Lung (tissue), 12 donors: ENCODE data around the gene GALNT2. TPM values are rescaled to one million over a fixed set of nuclear protein-coding genes. Genes with fewer than 3 reads are reported as not detected.

Source experiments
- ATAC-seq: fragments of 200-7000 bp; cut with Tn5 transposase; one replicate; pipeline ENCODE4 v1.9.1; 2020; ENCODE audit warnings: moderate number of reproducible peaks; ENCODE audit not compliant: insufficient read depth, low FRiP score
- DNase-seq, 3 donors: peaks; one replicate each; pipeline ENCODE4 v3.0.0-alpha.2; 2013 to 2017
- H3K27ac ChIP-seq, 2 donors: one replicate each; pipeline ENCODE4 v1.5.1; 2013; ENCODE audit warnings: mild to moderate bottlenecking in 2 of 2, moderate library complexity in 2 of 2, control low read depth in 1 of 2, inconsistent platforms in 1 of 2, low read depth in 1 of 2, low read length in 1 of 2
- H3K27me3 ChIP-seq, 3 donors: one replicate each; pipeline ENCODE4 v1.5.1; 2013; ENCODE audit warnings: low read length in 2 of 3; ENCODE audit not compliant: control insufficient read depth in 3 of 3, insufficient read depth in 3 of 3
- H3K36me3 ChIP-seq, 4 donors: one replicate each; pipeline ENCODE4 v1.5.1; 2013; ENCODE audit warnings: low read length in 4 of 4, mild to moderate bottlenecking in 1 of 4, moderate library complexity in 1 of 4; ENCODE audit not compliant: control insufficient read depth in 4 of 4, insufficient read depth in 4 of 4
- H3K4me1 ChIP-seq, 5 donors: one replicate each; pipeline ENCODE4 v1.5.1; 2013; ENCODE audit warnings: low read length in 5 of 5, mild to moderate bottlenecking in 2 of 5, moderate library complexity in 1 of 5; ENCODE audit not compliant: control insufficient read depth in 5 of 5, insufficient read depth in 5 of 5
- H3K4me3 ChIP-seq: one replicate; pipeline ENCODE4 v1.5.1; 2013; ENCODE audit warnings: mild to moderate bottlenecking, control low read depth, moderate library complexity
- H3K9ac ChIP-seq, 2 donors: one replicate each; pipeline ENCODE4 v1.5.1; 2013; ENCODE audit warnings: low read length in 2 of 2, control low read depth in 1 of 2; ENCODE audit not compliant: insufficient read depth in 1 of 2
- H3K9me3 ChIP-seq, 4 donors: one replicate each; pipeline ENCODE4 v1.5.1; 2013; ENCODE audit warnings: low read length in 3 of 4, mild to moderate bottlenecking in 1 of 4, moderate library complexity in 1 of 4; ENCODE audit not compliant: control insufficient read depth in 4 of 4, insufficient read depth in 3 of 4
- WGBS, 2 donors: extraction: QIAGEN DNeasy Blood & Tissue Kit; methylation state at CpG; one replicate each; pipeline ENCODE4 v1.1.7; 2013; 5-methylcytosine and 5-hydroxymethylcytosine counted together
- polyA plus RNA-seq, 2 donors: library from polyadenylated mRNA; stranded (reverse); fragments of 200-250 nt; gene quantifications; one replicate each; pipeline ENCODE4 v1.2.1, GENCODE V29; 2013
- total RNA-seq, 2 donors: library from RNA; depleted of rRNA in 1 of 2; stranded (reverse); fragments of >200 nt in 1 of 2; gene quantifications; one replicate each; pipeline ENCODE4 v1.2.1, GENCODE V29; 2014 to 2021
- TF ChIP-seq, protein P1 (sequence below): IDR thresholded peaks from 2 replicates; pipeline ENCODE4 v1.5.1; 2012; ENCODE audit warnings: mild to moderate bottlenecking; ENCODE audit errors: control extremely low read depth, extremely low read depth
- donor health status: control.
- donor health status: control.
- donor health status: Bipolar disorder and iron deficiency.
- donor health status: healthy.
- donor health status: DM: yes; HTN: yes; CAD: no.

The GALNT2 gene
- total and polyA plus RNA-seq, 4 donors = 23.1 to 101 (median 58.9) TPM

DNA sequence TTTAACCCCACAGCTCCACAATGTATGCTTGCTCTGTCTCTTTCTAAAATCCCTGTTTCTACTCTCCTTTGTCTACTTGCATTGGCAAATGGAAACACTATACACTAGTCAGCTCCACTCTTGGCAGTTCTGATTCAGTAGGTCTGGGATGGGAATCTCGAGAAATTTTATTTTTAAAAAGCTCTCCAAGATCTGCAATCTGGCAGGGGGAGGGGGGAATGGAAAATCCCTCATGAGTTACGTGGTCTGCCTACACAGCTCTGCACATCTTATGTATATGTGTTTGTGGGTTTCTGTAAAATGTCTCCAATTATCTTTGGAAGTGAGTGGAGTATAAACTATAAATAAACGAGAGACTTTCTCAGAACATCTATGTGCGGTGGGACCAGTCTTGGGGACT is 9.9 kb upstream of the GALNT2 start:
- no peak for DNase-seq
- Histone ChIP-seq H3K9me3 (peaks cover 0 to 4% (median under 1%) of the 10 kb centered on the region in 4 donors), H3K27ac (no peak overlapping the region), H3K27me3 (peaks cover 0 to 3% (median 0%) of the 10 kb centered on the region in 3 donors), H3K4me1 (no peaks in the 10 kb centered on the region), H3K4me3 (no peak overlapping the region), H3K36me3 (no peaks in the 10 kb centered on the region), H3K9ac (no peak overlapping the region)
- WGBS, 2 donors = 82 to 95% methylated on average over 4 of the region's 4 CpGs
- no peak for ATAC-seq
- TF ChIP-seq, protein P1, sequence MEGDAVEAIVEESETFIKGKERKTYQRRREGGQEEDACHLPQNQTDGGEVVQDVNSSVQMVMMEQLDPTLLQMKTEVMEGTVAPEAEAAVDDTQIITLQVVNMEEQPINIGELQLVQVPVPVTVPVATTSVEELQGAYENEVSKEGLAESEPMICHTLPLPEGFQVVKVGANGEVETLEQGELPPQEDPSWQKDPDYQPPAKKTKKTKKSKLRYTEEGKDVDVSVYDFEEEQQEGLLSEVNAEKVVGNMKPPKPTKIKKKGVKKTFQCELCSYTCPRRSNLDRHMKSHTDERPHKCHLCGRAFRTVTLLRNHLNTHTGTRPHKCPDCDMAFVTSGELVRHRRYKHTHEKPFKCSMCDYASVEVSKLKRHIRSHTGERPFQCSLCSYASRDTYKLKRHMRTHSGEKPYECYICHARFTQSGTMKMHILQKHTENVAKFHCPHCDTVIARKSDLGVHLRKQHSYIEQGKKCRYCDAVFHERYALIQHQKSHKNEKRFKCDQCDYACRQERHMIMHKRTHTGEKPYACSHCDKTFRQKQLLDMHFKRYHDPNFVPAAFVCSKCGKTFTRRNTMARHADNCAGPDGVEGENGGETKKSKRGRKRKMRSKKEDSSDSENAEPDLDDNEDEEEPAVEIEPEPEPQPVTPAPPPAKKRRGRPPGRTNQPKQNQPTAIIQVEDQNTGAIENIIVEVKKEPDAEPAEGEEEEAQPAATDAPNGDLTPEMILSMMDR = no peak

DNA sequence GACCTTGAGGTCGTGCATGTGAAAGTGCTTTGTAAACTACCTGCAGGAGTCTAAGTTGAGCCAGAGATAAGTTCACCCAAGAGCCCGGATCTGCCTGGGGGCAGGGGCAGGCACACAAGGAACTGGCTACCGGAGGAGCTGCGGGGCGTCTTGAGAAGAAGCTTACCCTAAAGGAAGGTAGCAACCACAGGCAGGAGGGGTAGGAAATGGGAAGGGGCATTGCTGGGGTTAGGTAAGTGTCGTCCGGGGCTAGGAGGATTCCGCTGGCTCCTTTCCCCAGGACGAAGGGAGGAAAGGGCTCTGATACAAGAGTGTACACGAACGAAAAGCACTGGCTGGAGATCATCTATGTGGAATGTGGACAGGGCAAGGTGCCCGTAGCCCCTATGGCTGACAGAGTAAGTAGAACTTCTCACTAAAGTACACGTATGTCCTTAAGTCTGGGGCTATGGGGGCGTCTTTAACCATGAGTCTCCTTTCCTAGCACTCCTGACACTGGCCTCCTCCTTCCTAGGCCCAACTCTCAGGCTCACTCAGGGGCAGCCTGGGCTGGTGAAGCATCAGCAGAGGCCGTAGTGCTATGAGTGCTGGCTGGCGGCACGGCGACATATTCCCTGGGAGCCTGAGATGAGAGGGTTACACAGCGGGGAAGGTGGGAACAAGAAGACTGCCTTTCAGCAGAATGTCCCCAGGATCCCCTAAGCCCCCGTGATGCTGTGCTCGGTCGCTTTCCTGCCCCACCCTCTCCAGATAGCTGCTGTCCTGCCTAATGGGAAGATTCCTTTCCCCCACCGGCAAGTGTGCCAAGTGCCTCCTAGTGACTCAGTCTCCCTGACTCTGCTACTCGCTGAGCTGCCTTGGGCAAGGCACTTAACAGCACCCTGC is 9.1 kb upstream of the GALNT2 start:
- ATAC-seq (no peak), DNase-seq (no peak)
- WGBS, 2 donors = 79 to 84% methylated on average over 24 of the region's 24 CpGs
- H3K4me3 ChIP-seq = no peak overlapping the region
- no peaks in the 10 kb centered on the region for H3K36me3 ChIP-seq
- H3K27ac ChIP-seq = no peak overlapping the region
- H3K4me1 ChIP-seq = no peaks in the 10 kb centered on the region
- H3K9ac ChIP-seq = no peak overlapping the region
- peaks cover 0 to 7% (median 2%) of the 10 kb centered on the region in 4 donors for H3K9me3 ChIP-seq
- H3K27me3 ChIP-seq = peaks cover 0 to 3% (median 0%) of the 10 kb centered on the region in 3 donors
- TF ChIP-seq, protein P1 = no peak

DNA sequence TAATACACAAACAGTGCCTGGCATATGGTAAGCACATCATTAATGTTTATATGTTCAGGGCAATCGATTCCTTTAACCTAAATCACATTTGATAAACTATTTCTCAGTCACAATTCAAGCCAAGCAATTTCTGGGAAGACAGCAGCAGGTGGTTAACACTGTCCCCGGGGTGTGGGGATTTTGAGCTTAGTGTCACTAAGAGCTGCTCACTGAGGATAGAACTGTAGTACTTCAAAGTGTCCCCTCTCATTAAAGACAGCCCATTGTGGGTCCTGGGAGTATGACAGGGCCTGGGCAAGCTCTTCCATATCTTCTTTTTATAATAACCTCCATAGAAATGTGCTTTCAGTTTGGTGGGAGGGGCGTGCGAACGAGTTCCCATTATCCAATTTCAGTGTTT is 8.4 kb upstream of the GALNT2 start:
- no peak overlapping the region for H3K4me3 ChIP-seq
- TF ChIP-seq, protein P1 = no peak
- DNase-seq = no peak
- 88 to 92% methylated on average over 5 of the region's 5 CpGs for WGBS, 2 donors
- peaks cover 0 to 3% (median 0%) of the 10 kb centered on the region in 3 donors for H3K27me3 ChIP-seq
- no peak overlapping the region for H3K9ac ChIP-seq
- no peak overlapping the region for H3K27ac ChIP-seq
- H3K9me3 ChIP-seq = peaks cover 0 to 7% (median 2%) of the 10 kb centered on the region in 4 donors
- H3K4me1 ChIP-seq = no peaks in the 10 kb centered on the region
- no peak for ATAC-seq
- no peaks in the 10 kb centered on the region for H3K36me3 ChIP-seq
